ENCODE results near the gene RBM10. TPM values are rescaled to one million over a fixed set of nuclear protein-coding genes. Genes with fewer than 3 reads are reported as not detected.

Gene RBM10
- total and polyA plus RNA-seq, 2 experiments from 2014 or later: 39.5 to 101 TPM

DNA sequence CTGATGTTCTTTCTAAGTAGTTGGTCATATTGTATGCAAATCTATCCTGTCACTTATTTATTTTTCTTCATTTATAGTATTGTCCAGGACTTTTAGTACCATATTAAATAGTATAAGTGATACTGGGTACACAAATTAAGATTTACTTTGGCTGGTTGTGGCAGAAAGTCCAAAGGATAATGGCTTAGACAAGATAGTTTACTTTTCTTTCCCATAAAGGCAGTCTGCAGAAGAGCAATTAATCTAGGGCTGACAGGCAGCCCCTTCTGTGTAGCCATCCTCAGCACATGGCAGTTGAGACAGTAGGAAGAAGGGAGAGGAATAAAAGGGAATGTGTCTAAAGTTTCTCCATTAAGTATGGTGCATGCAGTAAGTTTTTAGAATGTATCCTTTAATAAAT, 6.4 kb downstream of the RBM10 start (continued):
- TF ChIP-seq POLR2AphosphoS5 (IDR thresholded peaks at IDR 0.05; ENCODE audit: low read depth): no peak
- TF ChIP-seq EZH2 (IDR thresholded peaks at IDR 0.05; ENCODE audit: low read depth, unreplicated experiment): no peak

DNA sequence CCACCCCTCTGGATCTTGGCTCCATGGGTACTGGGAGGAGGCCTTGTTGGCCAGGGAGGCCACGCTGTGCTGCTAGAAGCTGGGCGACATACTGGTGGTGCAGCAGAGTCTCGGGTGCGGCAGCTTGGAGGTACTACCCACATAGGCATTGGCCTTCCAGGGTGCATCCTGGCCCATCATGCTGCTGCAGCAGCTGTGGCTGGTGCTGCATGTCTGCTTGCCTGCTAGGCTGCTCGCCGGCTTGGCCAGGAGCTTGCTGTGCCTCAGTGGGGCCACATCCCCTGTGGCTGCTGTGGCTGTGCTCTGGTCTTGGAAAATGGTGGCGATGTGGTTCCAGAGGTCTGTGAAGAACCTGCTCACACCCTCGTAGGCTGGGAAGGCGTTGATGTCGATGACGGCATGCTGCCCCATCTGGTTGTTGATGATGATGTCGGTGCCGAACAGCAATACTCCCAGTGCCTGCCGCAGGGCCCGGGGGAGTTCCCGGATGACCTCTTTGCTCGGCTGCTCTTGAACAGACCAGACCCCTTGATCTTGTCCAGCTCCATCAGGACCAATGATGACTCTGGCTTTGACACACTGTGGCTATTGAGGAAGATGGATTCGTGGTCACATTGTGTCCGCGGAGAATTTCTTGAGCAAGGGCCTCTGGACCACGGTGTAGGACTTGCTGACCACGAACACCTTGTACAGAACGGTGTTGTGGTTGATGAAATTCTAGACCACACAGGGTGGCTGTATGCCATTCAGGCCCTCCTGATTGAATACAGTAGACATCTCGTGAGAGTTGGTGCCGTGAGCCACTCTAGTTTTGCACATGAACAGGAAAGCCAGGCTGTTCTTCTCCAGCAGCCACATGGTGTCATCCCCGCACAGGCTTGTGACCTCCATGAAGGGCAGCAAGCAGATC, 11.8 kb downstream of the RBM10 start:
- H3K4me2 ChIP-seq: no peak overlapping the region
- no peak overlapping the region for H3K4me3 ChIP-seq
- no peak overlapping the region for H2AFZ ChIP-seq
- H3K36me3 Mint-ChIP-seq (ENCODE audit: low read depth): peaks cover 46% of the 10 kb centered on the region
- no peaks in the 10 kb centered on the region for H3K4me1 ChIP-seq (ENCODE audit: insufficient read depth)
- no peaks in the 10 kb centered on the region for H3K27me3 ChIP-seq (ENCODE audit: insufficient read depth)
- peaks cover 2% of the 10 kb centered on the region for H3K27me3 Mint-ChIP-seq (ENCODE audit: insufficient read depth, low read depth, poor library complexity)
- H3F3A ChIP-seq (replicated peaks; ENCODE audit: low read depth): no peaks in the 10 kb centered on the region
- no peaks in the 10 kb centered on the region for H3K9me2 ChIP-seq (ENCODE audit: insufficient read depth)
- DNase-seq (ENCODE audit: low spot score) (no peak), ATAC-seq (no peak)
- no peak overlapping the region for H3K27ac ChIP-seq (ENCODE audit: low read depth)
- H3K79me2 ChIP-seq (replicated peaks; ENCODE audit: insufficient read depth): peaks cover 76% of the 10 kb centered on the region
- no peaks in the 10 kb centered on the region for H3K4me1 Mint-ChIP-seq
- H3K4me3 Mint-ChIP-seq: no peak overlapping the region
- no peaks in the 10 kb centered on the region for H3K36me3 ChIP-seq (ENCODE audit: insufficient read depth)
- no peak overlapping the region for H3K27ac Mint-ChIP-seq
- H4K20me1 ChIP-seq (replicated peaks; ENCODE audit: insufficient read depth): no peaks in the 10 kb centered on the region; the same call in 1 of the 2 replicates
- no peaks in the 10 kb centered on the region for H3K9me3 Mint-ChIP-seq
- TF ChIP-seq, protein P1, sequence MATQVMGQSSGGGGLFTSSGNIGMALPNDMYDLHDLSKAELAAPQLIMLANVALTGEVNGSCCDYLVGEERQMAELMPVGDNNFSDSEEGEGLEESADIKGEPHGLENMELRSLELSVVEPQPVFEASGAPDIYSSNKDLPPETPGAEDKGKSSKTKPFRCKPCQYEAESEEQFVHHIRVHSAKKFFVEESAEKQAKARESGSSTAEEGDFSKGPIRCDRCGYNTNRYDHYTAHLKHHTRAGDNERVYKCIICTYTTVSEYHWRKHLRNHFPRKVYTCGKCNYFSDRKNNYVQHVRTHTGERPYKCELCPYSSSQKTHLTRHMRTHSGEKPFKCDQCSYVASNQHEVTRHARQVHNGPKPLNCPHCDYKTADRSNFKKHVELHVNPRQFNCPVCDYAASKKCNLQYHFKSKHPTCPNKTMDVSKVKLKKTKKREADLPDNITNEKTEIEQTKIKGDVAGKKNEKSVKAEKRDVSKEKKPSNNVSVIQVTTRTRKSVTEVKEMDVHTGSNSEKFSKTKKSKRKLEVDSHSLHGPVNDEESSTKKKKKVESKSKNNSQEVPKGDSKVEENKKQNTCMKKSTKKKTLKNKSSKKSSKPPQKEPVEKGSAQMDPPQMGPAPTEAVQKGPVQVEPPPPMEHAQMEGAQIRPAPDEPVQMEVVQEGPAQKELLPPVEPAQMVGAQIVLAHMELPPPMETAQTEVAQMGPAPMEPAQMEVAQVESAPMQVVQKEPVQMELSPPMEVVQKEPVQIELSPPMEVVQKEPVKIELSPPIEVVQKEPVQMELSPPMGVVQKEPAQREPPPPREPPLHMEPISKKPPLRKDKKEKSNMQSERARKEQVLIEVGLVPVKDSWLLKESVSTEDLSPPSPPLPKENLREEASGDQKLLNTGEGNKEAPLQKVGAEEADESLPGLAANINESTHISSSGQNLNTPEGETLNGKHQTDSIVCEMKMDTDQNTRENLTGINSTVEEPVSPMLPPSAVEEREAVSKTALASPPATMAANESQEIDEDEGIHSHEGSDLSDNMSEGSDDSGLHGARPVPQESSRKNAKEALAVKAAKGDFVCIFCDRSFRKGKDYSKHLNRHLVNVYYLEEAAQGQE (IDR thresholded peaks at IDR 0.05; ENCODE audit: unreplicated experiment): no peak
- TF ChIP-seq EZH2phosphoT487 (IDR thresholded peaks at IDR 0.05; ENCODE audit: unreplicated experiment) (no peak), EZH2 (IDR thresholded peaks at IDR 0.05; ENCODE audit: low read depth, unreplicated experiment) (no peak), ZNF331 (CRISPR knock-in tag; IDR thresholded peaks at IDR 0.05; ENCODE audit: low read depth) (no peak), POLR2AphosphoS5 (IDR thresholded peaks at IDR 0.05; ENCODE audit: low read depth) (no peak), ZNF114 (CRISPR knock-in tag; IDR thresholded peaks at IDR 0.05) (no peak), CREB1 (CRISPR knock-in tag; IDR thresholded peaks at IDR 0.05; ENCODE audit: low read depth) (no peak), JUNB (IDR thresholded peaks at IDR 0.05; ENCODE audit: unreplicated experiment) (no peak), STAT1 (IDR thresholded peaks at IDR 0.05; ENCODE audit: unreplicated experiment) (no peak)
- TF ChIP-seq, protein P2, sequence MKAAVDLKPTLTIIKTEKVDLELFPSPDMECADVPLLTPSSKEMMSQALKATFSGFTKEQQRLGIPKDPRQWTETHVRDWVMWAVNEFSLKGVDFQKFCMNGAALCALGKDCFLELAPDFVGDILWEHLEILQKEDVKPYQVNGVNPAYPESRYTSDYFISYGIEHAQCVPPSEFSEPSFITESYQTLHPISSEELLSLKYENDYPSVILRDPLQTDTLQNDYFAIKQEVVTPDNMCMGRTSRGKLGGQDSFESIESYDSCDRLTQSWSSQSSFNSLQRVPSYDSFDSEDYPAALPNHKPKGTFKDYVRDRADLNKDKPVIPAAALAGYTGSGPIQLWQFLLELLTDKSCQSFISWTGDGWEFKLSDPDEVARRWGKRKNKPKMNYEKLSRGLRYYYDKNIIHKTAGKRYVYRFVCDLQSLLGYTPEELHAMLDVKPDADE (IDR thresholded peaks at IDR 0.05): no peak
- TF ChIP-seq, protein P3, sequence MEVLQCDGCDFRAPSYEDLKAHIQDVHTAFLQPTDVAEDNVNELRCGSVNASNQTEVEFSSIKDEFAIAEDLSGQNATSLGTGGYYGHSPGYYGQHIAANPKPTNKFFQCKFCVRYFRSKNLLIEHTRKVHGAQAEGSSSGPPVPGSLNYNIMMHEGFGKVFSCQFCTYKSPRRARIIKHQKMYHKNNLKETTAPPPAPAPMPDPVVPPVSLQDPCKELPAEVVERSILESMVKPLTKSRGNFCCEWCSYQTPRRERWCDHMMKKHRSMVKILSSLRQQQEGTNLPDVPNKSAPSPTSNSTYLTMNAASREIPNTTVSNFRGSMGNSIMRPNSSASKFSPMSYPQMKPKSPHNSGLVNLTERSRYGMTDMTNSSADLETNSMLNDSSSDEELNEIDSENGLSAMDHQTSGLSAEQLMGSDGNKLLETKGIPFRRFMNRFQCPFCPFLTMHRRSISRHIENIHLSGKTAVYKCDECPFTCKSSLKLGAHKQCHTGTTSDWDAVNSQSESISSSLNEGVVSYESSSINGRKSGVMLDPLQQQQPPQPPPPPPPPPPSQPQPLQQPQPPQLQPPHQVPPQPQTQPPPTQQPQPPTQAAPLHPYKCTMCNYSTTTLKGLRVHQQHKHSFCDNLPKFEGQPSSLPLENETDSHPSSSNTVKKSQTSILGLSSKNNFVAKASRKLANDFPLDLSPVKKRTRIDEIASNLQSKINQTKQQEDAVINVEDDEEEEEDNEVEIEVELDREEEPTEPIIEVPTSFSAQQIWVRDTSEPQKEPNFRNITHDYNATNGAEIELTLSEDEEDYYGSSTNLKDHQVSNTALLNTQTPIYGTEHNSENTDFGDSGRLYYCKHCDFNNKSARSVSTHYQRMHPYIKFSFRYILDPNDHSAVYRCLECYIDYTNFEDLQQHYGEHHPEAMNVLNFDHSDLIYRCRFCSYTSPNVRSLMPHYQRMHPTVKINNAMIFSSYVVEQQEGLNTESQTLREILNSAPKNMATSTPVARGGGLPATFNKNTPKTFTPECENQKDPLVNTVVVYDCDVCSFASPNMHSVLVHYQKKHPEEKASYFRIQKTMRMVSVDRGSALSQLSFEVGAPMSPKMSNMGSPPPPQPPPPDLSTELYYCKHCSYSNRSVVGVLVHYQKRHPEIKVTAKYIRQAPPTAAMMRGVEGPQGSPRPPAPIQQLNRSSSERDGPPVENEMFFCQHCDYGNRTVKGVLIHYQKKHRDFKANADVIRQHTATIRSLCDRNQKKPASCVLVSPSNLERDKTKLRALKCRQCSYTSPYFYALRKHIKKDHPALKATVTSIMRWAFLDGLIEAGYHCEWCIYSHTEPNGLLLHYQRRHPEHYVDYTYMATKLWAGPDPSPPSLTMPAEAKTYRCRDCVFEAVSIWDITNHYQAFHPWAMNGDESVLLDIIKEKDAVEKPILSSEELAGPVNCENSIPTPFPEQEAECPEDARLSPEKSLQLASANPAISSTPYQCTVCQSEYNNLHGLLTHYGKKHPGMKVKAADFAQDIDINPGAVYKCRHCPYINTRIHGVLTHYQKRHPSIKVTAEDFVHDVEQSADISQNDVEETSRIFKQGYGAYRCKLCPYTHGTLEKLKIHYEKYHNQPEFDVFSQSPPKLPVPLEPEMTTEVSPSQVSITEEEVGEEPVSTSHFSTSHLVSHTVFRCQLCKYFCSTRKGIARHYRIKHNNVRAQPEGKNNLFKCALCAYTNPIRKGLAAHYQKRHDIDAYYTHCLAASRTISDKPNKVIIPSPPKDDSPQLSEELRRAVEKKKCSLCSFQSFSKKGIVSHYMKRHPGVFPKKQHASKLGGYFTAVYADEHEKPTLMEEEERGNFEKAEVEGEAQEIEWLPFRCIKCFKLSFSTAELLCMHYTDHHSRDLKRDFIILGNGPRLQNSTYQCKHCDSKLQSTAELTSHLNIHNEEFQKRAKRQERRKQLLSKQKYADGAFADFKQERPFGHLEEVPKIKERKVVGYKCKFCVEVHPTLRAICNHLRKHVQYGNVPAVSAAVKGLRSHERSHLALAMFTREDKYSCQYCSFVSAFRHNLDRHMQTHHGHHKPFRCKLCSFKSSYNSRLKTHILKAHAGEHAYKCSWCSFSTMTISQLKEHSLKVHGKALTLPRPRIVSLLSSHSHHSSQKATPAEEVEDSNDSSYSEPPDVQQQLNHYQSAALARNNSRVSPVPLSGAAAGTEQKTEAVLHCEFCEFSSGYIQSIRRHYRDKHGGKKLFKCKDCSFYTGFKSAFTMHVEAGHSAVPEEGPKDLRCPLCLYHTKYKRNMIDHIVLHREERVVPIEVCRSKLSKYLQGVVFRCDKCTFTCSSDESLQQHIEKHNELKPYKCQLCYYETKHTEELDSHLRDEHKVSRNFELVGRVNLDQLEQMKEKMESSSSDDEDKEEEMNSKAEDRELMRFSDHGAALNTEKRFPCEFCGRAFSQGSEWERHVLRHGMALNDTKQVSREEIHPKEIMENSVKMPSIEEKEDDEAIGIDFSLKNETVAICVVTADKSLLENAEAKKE (CRISPR knock-in tag; IDR thresholded peaks at IDR 0.05): no peak

Data from GM23338 (cell line).